ENCODE results near the gene HLCS.
A peak's percentile ranks its signal among the peaks of the same experiment; 100 is the strongest.

Gene HLCS

DNA sequence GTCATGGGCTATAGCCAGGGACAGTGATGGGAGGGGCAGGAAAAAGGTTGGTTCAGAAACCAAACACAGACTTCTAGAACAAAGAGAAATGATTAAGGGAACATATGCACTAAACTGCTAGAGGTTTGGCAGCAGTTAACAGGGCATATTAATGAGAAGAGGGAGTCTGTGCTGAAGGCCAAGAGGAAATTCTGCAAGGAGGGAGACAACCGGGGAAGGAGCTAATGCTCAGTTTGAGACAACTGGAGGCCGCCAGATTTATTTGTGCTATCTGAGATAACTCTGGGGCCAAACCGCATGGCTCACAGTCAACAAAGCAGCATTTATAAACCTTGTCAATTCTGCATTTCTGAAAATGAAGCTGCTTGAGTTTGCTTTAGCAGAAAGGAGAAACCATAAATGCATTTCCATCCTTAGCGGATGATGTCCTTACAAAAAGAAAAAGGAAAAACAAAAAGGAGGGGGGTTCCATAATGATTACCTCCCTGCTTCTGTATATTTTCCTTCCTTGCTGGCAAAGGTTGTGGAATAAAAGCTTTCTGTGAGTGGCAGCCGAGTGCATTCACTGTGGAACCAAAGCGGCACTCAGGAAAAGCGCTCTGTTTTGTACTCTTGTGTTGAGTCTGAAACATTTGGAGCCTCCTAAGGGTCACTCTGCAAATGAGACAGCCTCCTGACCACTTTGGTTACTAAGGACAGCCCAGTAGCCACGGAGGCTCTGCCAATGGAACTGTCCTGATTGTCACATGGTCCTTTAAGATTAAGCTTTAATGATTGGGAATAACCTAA, 197.2 kb downstream of the HLCS start:
- peak; percentile 95 for DNase-seq (ENCODE audit: low read depth)

- no peak for DNase-seq (ENCODE audit: low read depth)
These were observed 198.0 kb downstream of the HLCS start for GRCh38 chr21:36768496-36768895.

DNA sequence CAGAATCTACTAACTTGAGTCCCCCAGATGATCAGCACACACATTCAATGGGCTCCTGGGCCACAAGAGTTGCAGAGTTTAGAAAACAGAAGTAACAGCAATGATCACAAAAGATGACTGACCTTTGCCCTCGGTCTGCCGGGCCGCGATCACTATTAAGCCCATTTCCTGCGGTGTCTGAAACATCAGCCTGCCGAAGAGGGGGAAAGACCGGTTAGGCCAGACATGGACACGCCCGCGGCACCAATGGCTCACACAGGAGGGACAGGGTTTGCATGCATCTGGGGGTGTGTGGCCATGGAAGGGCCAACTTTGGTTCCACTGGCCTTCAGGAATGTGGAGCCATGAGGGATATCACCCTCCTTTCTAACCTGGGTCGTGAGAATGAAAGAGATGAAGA, 199.4 kb downstream of the HLCS start:
- no peak for DNase-seq (ENCODE audit: low read depth)

GRCh38 chr21:36766511-36766910, 200.0 kb downstream of the HLCS start:
- no peak for DNase-seq (ENCODE audit: low read depth)

- DNase-seq (ENCODE audit: low read depth) = no peak
These were observed 201.2 kb downstream of the HLCS start for GRCh38 chr21:36765229-36765628.

DNA sequence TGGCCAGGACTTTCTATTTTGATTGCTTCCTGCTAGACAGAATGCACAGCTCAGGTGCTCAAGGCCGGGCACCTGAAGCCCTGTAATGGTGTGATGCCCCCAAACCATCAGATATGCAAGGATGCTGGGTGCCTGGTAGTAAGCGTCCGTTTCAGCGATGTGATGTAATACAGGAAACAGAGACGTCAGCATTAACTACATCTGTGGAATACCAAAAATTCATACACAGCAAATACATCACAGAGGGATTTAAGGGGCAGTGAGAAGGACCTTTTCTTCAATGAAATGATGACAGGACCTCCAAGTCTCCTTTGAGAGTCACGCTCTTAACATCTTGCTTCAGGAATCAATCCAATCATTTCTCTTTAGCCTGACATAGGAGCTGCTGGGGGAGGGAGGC, 203.2 kb downstream of the HLCS start:
- DNase-seq (ENCODE audit: low read depth) = no peak

GRCh38 chr21:36762642-36763041, 203.8 kb downstream of the HLCS start:
- DNase-seq (ENCODE audit: low read depth) = peak; percentile 31

DNA sequence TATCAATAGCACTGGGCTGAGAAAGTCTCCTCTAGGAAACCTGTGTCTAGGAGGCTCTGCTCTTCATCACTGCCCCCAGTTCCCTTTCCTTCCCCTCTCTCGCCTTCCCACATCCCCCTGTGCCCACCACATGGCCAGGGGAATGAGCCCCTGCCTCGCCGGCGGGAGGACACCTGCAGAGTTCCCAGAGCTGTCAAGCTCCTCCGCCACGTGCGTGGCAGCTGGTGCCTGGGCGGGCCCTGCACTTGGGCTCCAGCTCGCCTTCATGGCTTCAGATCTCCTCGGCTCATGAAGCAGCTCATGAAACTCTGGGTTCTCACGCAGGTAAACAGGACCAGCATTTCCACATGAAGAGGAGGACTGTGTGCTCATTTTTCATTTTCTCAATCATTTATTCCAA, 204.8 kb downstream of the HLCS start:
- no peak for DNase-seq (ENCODE audit: low read depth)

- DNase-seq (ENCODE audit: low read depth) = no peak
These were observed 207.0 kb downstream of the HLCS start for GRCh38 chr21:36759348-36760083.

DNA sequence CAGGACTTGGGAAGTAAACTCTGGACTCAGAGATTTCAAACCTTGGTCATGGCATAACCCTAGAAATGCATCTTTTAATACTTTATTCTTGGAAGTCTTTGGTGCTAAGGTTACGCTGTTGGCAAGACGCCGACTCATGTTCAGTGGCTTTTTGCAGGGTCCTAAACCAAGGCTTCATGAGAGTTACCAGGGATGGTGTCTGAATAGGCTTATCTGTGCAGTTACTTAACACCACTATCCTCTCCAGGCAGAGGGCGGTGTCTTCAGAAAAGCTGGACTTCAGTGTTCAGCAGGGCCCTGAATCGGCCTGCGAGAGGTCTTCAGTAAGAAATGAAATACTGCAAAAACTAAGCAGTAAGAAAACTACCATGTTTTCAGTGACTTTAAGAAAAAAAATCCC, 209.3 kb downstream of the HLCS start:
- peak; percentile 39 for DNase-seq (ENCODE audit: low read depth)

DNA sequence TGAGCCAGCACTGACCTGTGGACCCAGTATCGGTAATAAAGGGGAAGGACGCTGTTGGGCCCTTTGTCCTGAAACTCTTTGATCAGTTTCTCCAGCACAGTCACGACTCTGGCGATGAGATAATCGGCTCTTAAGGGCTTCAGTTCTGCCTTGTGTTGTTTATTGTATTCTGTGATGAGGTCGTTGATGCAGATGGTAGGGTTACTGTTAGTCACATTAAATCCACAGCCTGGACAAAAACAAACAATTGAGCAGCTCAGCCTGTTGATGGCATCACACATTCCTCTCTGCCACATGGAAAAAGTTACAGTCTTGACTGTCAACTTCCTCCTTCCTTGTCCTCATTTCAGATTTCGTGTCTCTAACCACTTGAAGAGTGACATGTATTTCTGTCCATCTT, 209.9 kb downstream of the HLCS start:
- DNase-seq (ENCODE audit: low read depth) = no peak

DNA sequence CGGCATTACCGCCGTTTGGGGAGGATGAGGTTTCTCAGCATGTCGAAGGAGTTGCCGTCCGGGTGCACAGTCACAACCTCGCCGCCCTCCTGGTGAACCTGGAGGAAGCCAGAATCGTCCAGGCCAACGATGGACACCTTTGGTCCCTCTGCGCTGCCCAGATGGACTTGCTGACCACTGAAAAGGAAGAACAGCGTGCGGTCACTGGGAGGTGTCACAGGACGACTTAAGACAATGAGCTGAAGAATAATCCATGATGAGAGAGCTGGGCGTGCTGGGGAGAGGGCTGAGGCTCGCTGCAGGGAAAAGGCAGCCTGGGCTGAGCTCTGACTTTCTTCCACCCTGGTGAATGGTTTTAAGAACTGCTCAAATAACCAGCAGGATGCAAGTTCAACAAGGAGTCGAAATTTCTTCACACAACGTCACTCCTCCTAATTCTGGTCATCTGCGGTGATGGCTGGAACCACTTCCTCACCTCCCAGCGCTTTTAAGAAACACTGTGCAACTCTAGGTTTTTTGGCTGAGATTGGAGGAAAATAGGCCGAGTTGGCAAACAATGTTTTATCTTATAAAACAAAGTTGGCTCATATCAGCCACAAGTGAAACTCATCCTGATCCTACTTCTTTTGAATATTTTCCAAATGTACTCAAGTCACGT, 212.1 kb downstream of the HLCS start:
- no peak for DNase-seq (ENCODE audit: low read depth)

DNA sequence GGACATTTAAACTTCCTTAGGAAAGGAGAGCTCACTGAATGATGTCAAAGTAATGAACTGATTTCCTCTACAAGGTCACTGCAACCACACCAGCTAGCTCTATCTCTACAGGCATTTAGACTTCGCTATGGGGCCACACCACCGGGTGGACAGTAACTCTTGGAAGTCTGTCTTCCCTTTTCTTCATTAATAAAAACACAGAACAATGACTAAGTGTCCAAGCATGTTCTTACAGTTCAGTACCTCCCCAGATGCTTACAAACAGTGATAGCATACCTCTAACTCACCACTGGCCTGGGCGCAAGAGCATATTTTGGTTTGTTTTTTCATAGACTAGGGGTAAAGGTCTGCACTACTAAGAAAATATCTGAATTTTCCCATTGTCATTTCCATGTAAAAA, 212.9 kb downstream of the HLCS start:
- DNase-seq (ENCODE audit: low read depth) = peak; percentile 83

DNA sequence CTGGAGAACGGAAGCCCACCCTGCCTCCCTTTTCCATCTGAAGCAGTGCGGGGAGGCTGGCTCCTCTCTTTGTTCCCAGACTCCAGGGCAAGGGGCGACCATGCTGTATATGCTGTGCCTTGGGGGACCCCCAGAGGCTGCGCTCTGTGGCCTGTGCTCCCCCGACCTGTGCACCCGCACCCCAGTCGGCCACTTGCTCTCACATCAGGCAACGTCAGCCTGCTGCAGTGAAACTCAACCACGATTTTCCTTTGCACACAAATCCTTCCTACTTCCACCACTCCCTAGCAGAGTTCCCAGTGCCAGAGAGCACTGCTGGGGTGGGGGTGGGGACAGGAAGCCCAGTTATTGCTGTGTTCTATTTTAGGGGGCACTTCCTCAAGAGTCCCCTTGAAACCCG, 215.1 kb downstream of the HLCS start:
- no peak for DNase-seq (ENCODE audit: low read depth)

DNA sequence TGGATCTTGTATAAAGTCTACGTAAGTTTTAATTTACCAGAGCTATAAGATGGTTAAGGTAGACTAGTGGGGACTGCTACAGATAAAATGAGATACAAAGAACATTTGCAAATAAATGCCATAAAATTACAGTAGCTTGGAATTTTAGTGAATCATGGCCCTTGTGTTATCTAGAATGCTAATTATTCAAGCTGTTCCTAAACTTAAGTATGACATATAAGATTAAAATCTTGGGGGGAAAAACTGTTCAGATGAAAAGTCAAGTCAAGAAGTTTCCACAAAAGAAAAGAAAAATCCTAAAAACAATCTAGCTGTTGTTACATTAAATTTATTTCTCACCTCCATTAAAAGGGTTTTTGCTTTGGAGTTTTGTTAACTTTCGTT, 215.9 kb downstream of the HLCS start:
- DNase-seq (ENCODE audit: low read depth) = peak; percentile 38

GRCh38 chr21:36749935-36750575, 216.4 kb downstream of the HLCS start:
- peak; percentile 82 for DNase-seq (ENCODE audit: low read depth)

DNA sequence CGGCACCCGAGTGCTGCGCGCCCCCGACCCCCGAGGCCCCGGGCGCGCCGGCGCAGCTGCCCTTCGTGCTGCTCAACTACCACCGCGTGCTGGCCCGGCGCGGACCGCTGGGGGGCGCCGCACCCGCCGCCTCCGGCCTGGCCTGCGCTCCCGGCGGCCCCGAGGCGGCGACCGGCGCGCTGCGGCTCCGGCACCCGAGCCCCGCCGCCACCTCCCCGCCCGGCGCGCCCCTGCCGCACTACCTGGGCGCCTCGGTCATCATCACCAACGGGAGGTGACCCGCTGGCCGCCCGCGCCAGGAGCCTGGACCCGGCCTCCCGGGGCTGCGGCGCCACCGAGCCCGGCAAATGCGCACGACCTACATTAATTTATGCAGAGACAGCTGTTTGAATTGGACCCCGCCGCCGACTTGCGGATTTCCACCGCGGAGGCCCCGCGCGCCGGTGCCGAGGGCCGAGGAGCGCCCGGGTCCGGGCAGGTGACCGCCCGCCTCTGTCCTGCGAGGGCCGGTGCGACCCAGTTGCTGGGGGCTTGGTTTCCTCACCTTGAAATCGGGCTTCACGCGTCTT, 218.6 kb downstream of the HLCS start:
- DNase-seq (ENCODE audit: low read depth) = no peak

GRCh38 chr21:36747041-36747814, 219.2 kb downstream of the HLCS start:
- DNase-seq (ENCODE audit: low read depth) = no peak

GRCh38 chr21:36745459-36745858, 221.0 kb downstream of the HLCS start:
- DNase-seq (ENCODE audit: low read depth) = no peak

DNA sequence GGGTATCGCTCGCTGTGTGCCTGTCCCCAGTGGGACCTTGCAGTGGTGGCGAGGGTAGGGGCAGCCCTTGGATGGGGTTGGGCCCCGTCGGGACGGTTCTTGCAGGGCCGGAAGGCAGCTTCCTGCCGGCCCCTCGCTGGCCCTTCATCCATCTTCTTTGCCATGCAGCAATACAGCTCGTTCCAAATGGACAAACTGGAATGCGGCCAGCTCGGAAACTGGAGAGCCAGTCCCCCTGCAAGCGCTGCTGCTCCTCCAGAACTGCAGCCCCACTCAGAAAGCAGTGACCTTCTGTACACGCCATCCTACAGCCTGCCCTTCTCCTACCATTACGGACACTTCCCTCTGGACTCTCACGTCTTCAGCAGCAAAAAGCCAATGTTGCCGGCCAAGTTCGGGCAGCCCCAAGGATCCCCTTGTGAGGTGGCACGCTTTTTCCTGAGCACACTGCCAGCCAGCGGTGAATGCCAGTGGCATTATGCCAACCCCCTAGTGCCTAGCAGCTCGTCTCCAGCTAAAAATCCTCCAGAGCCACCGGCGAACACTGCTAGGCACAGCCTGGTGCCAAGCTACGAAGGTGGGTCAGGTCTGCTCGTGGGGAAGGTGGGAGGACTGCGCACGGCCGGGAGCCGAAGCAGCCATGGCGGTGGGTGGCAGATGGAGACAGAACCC, 221.8 kb downstream of the HLCS start:
- no peak for DNase-seq (ENCODE audit: low read depth)

- no peak for DNase-seq (ENCODE audit: low read depth)
These were observed 222.3 kb downstream of the HLCS start for GRCh38 chr21:36744190-36744559.
